HCT116 (cell line): ENCODE data around the gene VRK1.

Source experiments
- EZH2phosphoT487 ChIP-seq: fragments of 200-600 bp; IDR thresholded peaks from 2 replicates; pipeline ENCODE4 v1.6.1; 2018; ENCODE audit warnings: antibody characterized with exemption, borderline replicate concordance
- POLR2A ChIP-seq: IDR thresholded peaks from 2 replicates; pipeline ENCODE4 v1.7.0; 2011; ENCODE audit warnings: borderline replicate concordance; ENCODE audit not compliant: insufficient read depth, insufficient read length; ENCODE audit errors: extremely low read depth
- SP1 ChIP-seq: IDR thresholded peaks from 2 replicates; pipeline ENCODE4 v1.6.1; 2012; ENCODE audit warnings: low read depth
- TF ChIP-seq, protein P1 (sequence below), 3 experiments: fragments of 200-600 bp in 1 of 3; sonication (generic) in 1 of 3; IDR thresholded peaks in 2 of 3; conservative IDR thresholded peaks in 1 of 3; 2 replicates each; pipeline ENCODE4 v1.5.1; 2012 to 2017; ENCODE audit warnings: low read depth in 2 of 3, low read length in 2 of 3, antibody characterized with exemption in 1 of 3, borderline replicate concordance in 1 of 3, control low read depth in 1 of 3, mild to moderate bottlenecking in 1 of 3, mixed read lengths in 1 of 3, mixed run types in 1 of 3, moderate library complexity in 1 of 3; ENCODE audit not compliant: insufficient read depth in 1 of 3

DNA sequence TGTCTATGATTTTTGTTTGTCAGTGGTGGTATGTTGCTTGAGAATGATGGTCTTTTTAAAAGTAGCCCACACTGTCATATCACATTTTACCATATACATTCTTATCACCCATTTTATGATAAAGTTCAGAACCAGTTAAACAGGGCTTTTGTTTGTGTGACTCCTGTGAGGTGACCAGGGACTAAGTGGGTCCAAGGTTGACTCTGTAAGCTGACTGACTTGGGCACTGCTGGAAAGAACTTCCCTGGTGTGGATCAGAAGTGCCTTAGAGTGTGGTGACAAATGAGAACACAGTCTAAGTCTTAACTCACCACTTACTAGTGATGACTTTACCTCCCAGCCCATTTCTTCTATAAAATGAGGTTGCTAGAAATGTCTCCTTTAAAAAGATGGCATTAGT lies 52.6 kb downstream of the VRK1 start:
- TF ChIP-seq SP1, result no peak
- TF ChIP-seq POLR2A, result no peak
- TF ChIP-seq, protein P1, sequence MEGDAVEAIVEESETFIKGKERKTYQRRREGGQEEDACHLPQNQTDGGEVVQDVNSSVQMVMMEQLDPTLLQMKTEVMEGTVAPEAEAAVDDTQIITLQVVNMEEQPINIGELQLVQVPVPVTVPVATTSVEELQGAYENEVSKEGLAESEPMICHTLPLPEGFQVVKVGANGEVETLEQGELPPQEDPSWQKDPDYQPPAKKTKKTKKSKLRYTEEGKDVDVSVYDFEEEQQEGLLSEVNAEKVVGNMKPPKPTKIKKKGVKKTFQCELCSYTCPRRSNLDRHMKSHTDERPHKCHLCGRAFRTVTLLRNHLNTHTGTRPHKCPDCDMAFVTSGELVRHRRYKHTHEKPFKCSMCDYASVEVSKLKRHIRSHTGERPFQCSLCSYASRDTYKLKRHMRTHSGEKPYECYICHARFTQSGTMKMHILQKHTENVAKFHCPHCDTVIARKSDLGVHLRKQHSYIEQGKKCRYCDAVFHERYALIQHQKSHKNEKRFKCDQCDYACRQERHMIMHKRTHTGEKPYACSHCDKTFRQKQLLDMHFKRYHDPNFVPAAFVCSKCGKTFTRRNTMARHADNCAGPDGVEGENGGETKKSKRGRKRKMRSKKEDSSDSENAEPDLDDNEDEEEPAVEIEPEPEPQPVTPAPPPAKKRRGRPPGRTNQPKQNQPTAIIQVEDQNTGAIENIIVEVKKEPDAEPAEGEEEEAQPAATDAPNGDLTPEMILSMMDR (IDR thresholded peaks at IDR 0.05 in 2 of 3, conservative IDR thresholded peaks at IDR 0.05 in 1 of 3; ENCODE audit: borderline replicate concordance in 1 of 3, insufficient read depth in 1 of 3, low read depth in 2 of 3, low read length in 2 of 3), result no peak
- TF ChIP-seq EZH2phosphoT487, result no peak
